ENCODE data around the gene JADE3.

JADE3 gene

DNA sequence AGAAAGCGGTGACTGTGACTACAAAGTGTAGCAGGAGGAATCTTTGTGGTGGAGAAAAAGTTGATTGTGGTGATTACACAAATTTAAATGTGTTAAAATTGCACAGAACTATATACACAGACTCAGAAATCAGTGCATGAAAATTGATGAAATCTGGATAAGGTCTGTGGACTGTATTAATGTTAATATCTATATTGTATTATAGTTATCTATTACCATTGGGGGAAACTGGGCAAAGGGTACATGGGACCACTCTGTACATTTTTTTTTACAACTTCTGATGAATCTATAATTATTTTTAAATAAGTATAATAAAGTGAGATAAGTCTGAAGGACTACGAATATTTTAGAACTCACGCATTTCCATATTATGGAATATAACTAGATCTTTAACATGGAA lies 1.8 kb upstream of the JADE3 start:
- H3K4me3 Mint-ChIP-seq, result no peak overlapping the region
- peaks cover 19% of the 10 kb centered on the region for H3K4me1 Mint-ChIP-seq
- no peak for DNase-seq
- no peaks in the 10 kb centered on the region for H3K36me3 Mint-ChIP-seq (ENCODE audit: low read depth)
- peaks cover 22% of the 10 kb centered on the region for H3K9me3 Mint-ChIP-seq
- TF ChIP-seq, protein P1, sequence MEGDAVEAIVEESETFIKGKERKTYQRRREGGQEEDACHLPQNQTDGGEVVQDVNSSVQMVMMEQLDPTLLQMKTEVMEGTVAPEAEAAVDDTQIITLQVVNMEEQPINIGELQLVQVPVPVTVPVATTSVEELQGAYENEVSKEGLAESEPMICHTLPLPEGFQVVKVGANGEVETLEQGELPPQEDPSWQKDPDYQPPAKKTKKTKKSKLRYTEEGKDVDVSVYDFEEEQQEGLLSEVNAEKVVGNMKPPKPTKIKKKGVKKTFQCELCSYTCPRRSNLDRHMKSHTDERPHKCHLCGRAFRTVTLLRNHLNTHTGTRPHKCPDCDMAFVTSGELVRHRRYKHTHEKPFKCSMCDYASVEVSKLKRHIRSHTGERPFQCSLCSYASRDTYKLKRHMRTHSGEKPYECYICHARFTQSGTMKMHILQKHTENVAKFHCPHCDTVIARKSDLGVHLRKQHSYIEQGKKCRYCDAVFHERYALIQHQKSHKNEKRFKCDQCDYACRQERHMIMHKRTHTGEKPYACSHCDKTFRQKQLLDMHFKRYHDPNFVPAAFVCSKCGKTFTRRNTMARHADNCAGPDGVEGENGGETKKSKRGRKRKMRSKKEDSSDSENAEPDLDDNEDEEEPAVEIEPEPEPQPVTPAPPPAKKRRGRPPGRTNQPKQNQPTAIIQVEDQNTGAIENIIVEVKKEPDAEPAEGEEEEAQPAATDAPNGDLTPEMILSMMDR (IDR thresholded peaks at IDR 0.05), result no peak
- H3K27me3 Mint-ChIP-seq (ENCODE audit: low read depth, poor library complexity), result peaks cover 17% of the 10 kb centered on the region
- no peak overlapping the region for H3K27ac Mint-ChIP-seq

DNA sequence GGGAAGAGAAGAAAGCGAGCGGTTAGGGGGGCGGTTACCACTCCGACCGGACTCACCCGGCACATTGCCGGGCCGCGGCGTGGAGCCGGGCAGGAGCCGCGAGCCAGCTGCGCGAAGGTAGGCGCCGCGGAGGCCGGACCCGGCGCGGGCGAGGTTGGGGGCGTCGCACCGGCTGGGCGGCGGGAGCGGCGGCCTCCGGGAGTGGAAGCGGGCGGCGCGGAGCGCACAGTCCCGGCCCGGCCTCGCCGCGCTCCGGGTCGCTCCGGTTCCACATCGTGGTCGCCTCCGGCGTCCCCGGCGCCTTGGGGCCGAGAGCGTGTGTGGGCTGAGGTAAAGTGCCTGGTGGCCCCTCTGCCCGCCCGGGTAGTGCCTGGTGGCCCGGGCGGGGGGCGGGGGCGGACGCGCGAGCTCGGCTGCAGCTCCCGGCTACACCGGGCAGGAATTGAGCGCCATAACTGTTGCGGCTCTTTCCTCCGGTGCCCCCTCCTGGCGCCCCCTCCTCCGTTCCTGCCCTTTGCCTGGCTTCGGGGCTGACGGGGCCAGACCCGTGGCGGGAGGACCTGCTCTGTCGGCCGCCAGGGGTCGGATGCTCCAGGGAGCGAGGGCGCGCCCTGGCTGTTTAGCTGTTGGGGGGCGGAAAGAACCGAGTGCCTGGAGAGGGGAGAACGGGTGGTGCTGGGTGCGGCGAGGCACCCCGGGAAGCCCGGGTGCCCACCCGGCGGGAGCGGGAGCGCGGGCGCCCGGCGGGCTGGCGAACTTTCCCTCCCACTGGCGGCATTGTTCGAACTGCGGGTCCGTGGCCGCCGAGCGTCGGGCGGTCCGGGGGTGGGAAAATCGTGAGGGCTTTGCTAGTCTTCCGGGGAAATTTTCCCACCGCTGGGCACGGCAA lies 626 bp downstream of the JADE3 start:
- peak; percentile 61 for DNase-seq
- Mint-ChIP-seq H3K27me3 (ENCODE audit: low read depth, poor library complexity) (peaks cover 14% of the 10 kb centered on the region), H3K27ac (no peak overlapping the region), H3K36me3 (ENCODE audit: low read depth) (no peaks in the 10 kb centered on the region), H3K9me3 (peaks cover 31% of the 10 kb centered on the region), H3K4me3 (peak overlapping the region; percentile 93), H3K4me1 (peaks cover 21% of the 10 kb centered on the region)
- TF ChIP-seq, protein P1 (IDR thresholded peaks at IDR 0.05), result peak; percentile 40

DNA sequence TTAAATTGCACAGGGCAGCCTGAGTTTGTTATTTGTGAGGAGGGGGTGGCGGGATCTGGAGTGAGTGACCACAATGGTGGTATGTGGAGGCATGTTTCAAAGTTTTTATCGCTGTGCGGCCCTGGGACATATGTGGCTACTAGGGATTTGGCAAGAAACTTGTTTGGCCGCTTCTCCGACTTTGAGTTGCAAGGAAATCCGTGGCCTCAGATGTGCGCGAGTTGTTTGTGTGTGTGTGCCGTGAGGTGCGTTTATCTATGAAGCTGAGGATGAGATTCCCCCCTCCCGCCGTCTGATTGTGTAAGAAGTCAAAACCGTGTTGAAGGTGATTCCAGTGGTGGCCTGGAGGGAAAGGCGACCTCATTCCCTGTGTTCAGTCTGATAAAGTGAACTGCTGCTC lies 1.4 kb downstream of the JADE3 start:
- H3K4me3 Mint-ChIP-seq, result peak overlapping the region; percentile 93
- peaks cover 14% of the 10 kb centered on the region for H3K27me3 Mint-ChIP-seq (ENCODE audit: low read depth, poor library complexity)
- peaks cover 2% of the 10 kb centered on the region for H3K36me3 Mint-ChIP-seq (ENCODE audit: low read depth)
- peak overlapping the region; percentile 84 for H3K27ac Mint-ChIP-seq
- TF ChIP-seq, protein P1 (IDR thresholded peaks at IDR 0.05), result no peak
- H3K4me1 Mint-ChIP-seq, result peaks cover 21% of the 10 kb centered on the region
- no peak for DNase-seq
- peaks cover 35% of the 10 kb centered on the region for H3K9me3 Mint-ChIP-seq

DNA sequence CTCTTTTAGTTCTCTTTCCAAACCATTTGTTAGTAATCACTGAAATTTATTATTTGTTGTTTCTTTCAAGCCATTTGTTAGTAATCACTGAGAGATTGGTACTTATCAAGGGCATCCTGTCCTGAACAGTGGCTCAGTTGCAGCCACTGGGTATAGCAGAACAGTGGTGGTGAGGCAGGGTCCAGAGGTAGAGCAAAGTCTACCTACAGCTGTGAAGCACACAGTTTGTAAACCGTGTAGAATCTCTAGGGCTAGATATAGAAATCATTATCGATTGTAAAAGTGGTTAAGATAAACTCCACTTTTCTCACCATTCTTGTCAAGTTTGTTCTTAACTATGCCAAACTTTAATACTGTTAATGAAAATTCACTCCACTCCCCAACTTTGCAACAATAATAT lies 4.1 kb downstream of the JADE3 start:
- H3K4me3 Mint-ChIP-seq, result no peak overlapping the region
- peaks cover 24% of the 10 kb centered on the region for H3K36me3 Mint-ChIP-seq (ENCODE audit: low read depth)
- TF ChIP-seq, protein P1 (IDR thresholded peaks at IDR 0.05), result no peak
- H3K27me3 Mint-ChIP-seq (ENCODE audit: low read depth, poor library complexity), result peaks cover 6% of the 10 kb centered on the region
- DNase-seq, result no peak
- peaks cover 21% of the 10 kb centered on the region for H3K4me1 Mint-ChIP-seq
- H3K27ac Mint-ChIP-seq, result no peak overlapping the region
- H3K9me3 Mint-ChIP-seq, result peaks cover 60% of the 10 kb centered on the region

DNA sequence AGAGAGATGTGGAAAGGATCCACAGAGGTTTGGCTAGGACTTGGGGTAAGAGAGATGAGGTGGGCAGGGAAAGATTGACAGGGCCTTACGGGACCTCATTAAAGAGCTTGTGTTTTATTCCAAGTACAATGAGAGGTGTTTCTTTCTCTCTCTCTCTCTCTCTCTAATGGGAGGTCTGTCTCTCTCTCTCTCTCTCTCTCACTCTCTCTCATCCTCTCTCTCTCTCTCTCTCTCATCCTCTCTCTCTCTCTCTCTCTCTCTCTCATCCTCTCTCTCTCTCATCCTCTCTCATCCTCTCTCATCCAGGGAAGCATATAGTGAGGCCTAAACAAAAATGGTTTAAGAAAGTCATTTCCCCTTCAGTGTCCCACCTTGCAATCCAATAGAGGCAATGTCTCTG lies 5.4 kb downstream of the JADE3 start:
- DNase-seq, result no peak
- Mint-ChIP-seq H3K36me3 (ENCODE audit: low read depth) (peaks cover 37% of the 10 kb centered on the region), H3K27ac (peak overlapping the region; percentile 58), H3K27me3 (ENCODE audit: low read depth, poor library complexity) (peaks cover 6% of the 10 kb centered on the region), H3K9me3 (peaks cover 67% of the 10 kb centered on the region), H3K4me3 (no peak overlapping the region), H3K4me1 (peaks cover 21% of the 10 kb centered on the region)
- TF ChIP-seq, protein P1 (IDR thresholded peaks at IDR 0.05), result no peak

DNA sequence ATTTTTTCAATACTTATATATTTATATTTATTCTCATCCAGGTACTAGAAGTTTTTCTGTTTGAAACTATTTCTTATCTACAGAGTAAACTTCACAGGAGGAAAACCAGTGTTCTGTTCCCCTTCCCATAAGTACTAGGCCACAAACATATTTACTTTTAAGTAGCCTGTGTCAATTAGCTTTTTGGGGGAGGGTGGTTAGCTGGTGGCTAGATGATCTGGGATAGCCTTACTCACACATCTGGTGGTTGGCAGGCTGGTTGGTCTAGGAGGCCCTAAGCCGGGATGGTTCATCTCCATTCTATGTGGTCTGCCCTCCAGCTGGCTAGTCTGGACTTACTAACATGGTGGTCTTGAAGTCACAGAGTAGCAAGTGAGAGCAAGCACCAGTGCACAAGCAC lies 6.2 kb downstream of the JADE3 start:
- peaks cover 71% of the 10 kb centered on the region for H3K9me3 Mint-ChIP-seq
- no peak overlapping the region for H3K27ac Mint-ChIP-seq
- peaks cover 38% of the 10 kb centered on the region for H3K36me3 Mint-ChIP-seq (ENCODE audit: low read depth)
- peaks cover 21% of the 10 kb centered on the region for H3K4me1 Mint-ChIP-seq
- no peak overlapping the region for H3K4me3 Mint-ChIP-seq
- peaks cover 4% of the 10 kb centered on the region for H3K27me3 Mint-ChIP-seq (ENCODE audit: low read depth, poor library complexity)
- DNase-seq, result no peak
- TF ChIP-seq, protein P1 (IDR thresholded peaks at IDR 0.05), result no peak
